ENCODE measurements around the gene CYTH4. TPM values are rescaled to one million over a fixed set of nuclear protein-coding genes. Genes with fewer than 3 reads are reported as not detected.

CYTH4 gene
- total RNA-seq, 1 donor from 2014 or later, result 24.1 TPM

GRCh38 chr22:37290737-37291136 lies 8.4 kb downstream of the CYTH4 start:
- no peak for DNase-seq (ENCODE audit: low spot score)

GRCh38 chr22:37291559-37292298 lies 9.4 kb downstream of the CYTH4 start:
- no peak for DNase-seq (ENCODE audit: low spot score)

DNA sequence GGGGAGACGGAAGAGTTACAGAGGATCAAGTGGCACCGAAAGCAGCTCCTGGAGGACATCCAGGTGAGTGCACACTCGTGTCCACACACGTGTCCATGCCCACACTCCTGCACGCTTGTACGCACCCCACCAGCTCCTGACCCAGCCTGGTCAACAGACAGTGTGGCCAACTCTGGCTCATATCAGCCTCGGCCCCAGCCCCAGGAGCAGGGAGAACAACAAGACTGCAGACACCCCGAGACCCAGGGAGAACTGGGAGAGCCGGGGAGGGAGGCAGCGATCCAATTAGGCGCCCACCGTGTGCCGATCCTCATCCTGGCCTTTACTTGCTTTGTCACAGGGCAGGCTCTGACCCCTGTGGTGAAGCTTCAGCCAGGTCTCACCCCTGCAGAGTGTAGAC lies 10.3 kb downstream of the CYTH4 start:
- no peak for DNase-seq (ENCODE audit: low spot score)

DNA sequence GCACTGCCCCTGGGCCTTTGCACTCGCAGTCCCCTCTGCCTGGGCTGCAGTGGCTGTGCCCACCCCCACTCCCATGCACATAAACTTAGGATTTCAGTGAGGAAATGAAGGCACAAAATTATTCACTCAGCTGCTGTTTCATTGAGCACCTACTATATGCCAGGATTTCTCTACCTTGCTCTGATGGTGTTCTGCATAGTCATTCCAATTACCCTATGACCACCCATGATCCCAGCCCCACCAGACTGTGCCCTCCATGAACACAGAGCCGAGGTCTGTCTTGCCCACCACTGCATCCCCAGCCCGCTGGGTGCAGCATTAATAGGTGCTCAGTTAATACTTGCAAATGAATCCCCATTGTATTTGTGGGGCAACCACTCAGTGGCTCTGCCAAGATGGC lies 10.9 kb downstream of the CYTH4 start:
- no peak for DNase-seq (ENCODE audit: low spot score)

DNA sequence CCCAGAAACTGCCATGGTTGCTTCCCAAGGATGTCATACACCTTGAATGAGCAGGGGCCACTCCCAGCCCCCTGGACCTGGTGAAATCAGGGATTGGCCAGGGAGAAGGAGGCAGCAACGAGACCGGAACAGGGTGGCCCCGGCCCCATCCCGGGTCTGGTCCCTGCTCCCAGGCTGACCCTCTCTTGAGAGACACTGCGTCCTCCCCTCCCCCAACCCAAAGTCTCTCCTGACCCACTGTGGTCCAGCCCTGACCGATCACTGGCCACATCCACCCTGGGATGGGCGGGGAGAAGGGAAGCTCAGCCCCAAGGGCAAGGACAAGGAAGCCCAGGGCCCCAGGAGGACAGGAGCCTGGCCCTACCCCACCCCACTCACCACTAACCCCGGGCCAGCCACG lies 12.4 kb downstream of the CYTH4 start:
- no peak for DNase-seq (ENCODE audit: low spot score)

- no peak for DNase-seq (ENCODE audit: low spot score)
Observed at GRCh38 chr22:37295213-37295886, 13.0 kb downstream of the CYTH4 start.

- DNase-seq (ENCODE audit: low spot score), result no peak
Observed at GRCh38 chr22:37295946-37296345, 13.6 kb downstream of the CYTH4 start.

- no peak for DNase-seq (ENCODE audit: low spot score)
Observed at GRCh38 chr22:37298748-37299495, 16.6 kb downstream of the CYTH4 start.

DNA sequence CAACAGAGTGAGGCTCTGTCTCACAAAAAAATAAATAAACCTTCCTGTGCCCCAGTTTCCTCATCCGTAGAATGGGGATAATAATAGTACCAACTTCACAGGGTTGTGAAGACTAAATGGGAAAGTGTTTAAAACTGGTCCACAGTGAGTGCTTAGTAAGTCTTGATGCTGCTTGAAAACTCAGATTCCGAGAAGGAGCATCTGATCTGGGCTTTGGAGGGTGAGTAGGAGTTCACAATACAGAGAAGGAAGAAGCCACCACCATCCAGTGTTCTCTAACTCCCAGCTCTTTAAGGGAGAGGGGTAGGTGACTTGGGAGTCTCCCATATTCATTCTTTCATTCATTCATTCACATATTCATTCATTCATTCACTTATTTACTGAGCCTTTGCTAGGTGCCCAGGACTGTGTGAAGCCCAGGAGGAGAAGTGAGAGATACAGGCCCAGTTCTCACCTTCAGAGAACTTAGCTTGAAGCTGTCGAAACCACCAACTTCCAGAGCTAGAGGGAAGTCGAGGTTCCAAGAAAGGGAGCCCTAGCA lies 17.7 kb downstream of the CYTH4 start:
- DNase-seq (ENCODE audit: low spot score), result no peak

DNA sequence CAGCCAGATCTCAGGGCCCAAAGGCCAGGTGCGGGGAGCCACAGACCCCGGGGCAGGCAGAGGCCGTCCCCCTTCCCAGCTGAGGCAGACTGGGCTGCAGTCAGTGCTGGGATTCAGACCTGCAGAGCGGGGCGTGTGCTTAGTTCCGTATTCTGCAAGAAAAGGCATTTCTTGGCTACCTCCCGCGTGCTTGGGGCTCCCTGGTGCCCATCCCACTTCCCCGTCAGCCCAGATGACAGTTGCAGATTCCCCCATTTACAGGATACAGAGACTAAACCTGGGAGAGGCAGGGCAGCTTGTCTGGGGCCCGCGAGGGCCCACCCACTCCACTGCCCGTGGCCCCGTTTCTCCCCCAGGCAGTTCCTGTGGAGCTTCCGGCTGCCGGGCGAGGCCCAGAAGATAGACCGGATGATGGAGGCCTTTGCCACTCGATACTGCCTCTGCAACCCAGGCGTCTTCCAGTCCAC lies 18.3 kb downstream of the CYTH4 start:
- DNase-seq (ENCODE audit: low spot score), result no peak

GRCh38 chr22:37301144-37301830 lies 19.0 kb downstream of the CYTH4 start:
- no peak for DNase-seq (ENCODE audit: low spot score)

DNA sequence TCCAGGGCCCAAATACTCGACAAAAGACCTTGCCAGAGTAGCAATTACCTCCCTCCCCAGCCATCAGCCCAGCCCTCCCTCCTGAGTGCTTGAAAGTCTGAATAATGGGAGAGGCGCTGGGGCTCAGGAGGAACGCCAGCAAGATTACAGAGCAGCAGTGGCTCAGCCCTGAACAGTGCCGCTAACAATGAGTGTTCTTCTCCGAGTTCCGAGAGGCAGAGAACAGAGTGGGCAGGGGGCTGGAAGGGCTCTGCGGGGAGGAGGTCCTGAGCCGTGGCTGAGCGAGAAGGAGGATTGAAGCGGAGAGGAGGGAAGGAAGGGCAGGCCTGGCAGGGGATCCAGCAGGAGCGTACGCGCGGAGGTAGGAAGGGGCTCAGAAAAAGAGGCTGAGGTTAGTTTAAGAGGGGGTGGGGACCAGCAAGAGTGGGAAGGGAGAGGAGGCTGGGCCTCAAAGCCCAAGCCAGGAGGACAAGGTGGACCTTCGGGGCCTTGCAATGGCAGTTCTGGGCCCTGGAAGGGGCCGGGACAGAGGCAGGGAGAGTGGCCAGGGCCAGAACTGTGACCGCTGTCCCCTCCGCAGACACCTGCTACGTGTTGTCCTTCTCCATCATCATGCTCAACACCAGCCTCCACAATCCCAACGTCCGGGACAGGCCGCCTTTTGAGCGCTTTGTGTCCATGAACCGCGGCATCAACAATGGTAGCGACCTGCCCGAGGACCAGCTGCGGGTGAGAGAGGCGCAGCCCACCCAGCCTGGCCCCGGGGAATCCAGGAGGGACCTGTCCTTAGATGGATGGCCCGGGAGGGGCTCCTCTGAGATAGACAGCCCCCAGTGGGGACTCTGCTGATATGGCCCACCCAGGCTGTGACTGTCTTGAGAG lies 20.6 kb downstream of the CYTH4 start:
- DNase-seq (ENCODE audit: low spot score), result no peak

DNA sequence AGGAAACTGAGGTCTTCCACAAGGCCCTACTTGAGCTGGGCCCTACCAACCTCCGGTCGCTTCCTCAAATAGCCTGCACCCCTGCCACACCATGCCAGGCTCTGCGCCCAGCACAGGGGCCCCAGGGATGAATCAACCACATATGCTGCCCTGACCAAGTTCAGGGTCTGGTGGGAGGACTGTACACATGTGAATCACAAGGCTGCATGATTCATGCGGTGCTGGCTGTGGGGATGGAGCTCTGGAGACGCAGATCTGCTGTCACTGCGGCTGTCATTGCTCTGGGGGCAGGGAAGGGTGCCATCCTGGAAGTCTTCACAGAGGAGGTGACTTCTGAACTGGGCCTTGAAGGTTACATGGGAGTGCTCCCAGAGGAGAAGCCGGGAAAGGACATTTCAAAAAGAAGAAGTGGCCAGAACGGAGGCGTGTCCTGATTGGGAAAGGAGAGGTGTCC lies 21.5 kb downstream of the CYTH4 start:
- no peak for DNase-seq (ENCODE audit: low spot score)

DNA sequence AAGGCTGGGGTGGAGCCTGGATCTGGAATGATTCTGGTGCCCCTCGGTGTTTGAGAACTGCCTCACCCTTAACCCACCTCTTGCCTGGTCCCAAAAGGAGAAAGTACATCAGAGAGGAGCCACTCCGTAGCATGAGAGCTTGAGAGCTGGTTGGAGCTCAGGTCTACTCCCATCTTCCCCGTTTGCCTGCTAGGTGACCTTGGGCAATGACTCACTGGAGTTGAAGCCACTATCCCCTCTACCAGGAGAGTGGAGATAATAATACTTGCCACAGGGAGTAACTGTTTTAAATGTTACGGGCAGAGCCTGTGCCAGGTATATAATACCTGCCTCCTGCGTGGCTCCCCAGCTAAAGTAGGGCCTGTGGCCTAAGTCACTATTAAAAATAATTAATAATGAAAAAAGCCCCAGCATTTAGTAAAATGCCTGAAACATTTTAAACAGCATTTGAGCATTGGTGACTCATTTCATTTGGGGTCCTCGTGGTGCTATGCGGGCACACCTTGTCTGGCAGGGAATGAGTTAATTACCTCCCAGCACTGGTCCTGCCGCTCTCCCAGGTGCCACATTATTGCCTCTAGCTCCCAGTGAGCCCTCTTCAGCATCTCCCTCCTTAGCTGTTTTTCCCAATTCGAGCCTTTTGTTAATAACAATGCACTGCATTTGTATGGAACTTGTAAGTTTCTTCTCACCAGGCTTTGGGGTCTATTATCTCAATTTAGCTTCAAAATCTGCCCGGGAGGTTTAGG lies 22.5 kb downstream of the CYTH4 start:
- no peak for DNase-seq (ENCODE audit: low spot score)

DNA sequence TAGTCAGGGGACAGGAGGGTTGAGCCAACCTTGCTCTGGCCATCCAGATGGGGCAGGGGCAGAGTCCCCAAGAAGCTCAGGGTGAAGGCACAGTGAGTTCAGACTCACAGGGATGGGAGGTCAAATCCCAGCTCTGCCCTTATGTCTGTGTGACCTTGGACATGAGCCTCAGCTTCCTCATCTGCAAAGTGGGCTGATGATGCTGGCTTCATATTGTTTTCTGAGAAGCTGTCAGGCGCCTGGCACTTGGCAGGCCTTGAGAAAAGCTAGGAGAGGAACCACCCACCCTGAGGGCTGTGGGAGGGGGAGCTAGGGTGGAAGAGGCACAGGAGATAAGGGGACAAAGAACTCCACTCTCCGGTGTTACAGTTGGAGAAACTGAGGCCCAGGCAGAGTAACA lies 23.6 kb downstream of the CYTH4 start:
- DNase-seq (ENCODE audit: low spot score), result no peak

GRCh38 chr22:37306494-37306829 lies 24.2 kb downstream of the CYTH4 start:
- no peak for DNase-seq (ENCODE audit: low spot score)

- no peak for DNase-seq (ENCODE audit: low spot score)
Observed at GRCh38 chr22:37308385-37309200, 26.3 kb downstream of the CYTH4 start.

GRCh38 chr22:37309211-37310074 lies 27.1 kb downstream of the CYTH4 start:
- DNase-seq (ENCODE audit: low spot score), result no peak
